SU-DHL-6 (cell line): ENCODE data around the gene NTN5.

Experiments
- EZH2phosphoT487 ChIP-seq: fragments of 200-600 bp; sonication (generic), shearing (Covaris generic); conservative IDR thresholded peaks from 2 replicates; pipeline ENCODE4 v1.6.1; 2018; ENCODE audit warnings: mild to moderate bottlenecking, antibody characterized with exemption, low read length, moderate library complexity, mixed read lengths
- TF ChIP-seq, protein P1 (sequence below): fragments of 200-600 bp; sonication (generic); IDR thresholded peaks from one replicate; pipeline ENCODE4 v1.5.1; 2017; ENCODE audit warnings: antibody characterized with exemption, mild to moderate bottlenecking, low read length, moderate library complexity; ENCODE audit not compliant: insufficient read depth, poor library complexity, severe bottlenecking

DNA sequence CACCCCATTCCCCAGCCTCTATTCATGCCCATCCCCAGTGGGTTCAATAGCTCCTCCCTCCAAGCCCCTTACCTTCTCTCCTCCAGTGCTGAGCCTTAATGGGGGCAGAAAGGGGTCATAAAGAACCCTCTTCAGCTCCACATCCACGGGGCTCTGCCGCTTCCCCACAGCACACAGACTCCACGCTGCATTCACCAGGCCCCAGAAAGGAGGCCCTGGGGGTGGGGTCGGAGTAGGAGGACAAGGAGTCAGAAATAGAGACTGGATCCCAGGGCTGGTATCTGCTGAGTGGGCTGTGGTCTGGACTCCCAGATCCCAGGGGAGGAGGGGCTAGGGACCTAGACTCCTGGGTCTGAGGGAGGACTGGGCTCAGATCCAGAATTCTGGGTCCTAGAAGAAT lies 28.5 kb downstream of the NTN5 start:
- TF ChIP-seq, protein P1, sequence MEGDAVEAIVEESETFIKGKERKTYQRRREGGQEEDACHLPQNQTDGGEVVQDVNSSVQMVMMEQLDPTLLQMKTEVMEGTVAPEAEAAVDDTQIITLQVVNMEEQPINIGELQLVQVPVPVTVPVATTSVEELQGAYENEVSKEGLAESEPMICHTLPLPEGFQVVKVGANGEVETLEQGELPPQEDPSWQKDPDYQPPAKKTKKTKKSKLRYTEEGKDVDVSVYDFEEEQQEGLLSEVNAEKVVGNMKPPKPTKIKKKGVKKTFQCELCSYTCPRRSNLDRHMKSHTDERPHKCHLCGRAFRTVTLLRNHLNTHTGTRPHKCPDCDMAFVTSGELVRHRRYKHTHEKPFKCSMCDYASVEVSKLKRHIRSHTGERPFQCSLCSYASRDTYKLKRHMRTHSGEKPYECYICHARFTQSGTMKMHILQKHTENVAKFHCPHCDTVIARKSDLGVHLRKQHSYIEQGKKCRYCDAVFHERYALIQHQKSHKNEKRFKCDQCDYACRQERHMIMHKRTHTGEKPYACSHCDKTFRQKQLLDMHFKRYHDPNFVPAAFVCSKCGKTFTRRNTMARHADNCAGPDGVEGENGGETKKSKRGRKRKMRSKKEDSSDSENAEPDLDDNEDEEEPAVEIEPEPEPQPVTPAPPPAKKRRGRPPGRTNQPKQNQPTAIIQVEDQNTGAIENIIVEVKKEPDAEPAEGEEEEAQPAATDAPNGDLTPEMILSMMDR: no peak
- no peak for TF ChIP-seq EZH2phosphoT487
